Heart left ventricle (tissue), 16 donors: ENCODE measurements around the gene GPR22. TPM values are rescaled to one million over a fixed set of nuclear protein-coding genes. Genes with fewer than 3 reads are reported as not detected.
A peak's percentile ranks its signal among the peaks of the same experiment; 100 is the strongest.

Experiments
- ATAC-seq, 4 donors: fragments of 200-7000 bp; cut with Tn5 transposase; one replicate each; pipeline ENCODE4 v1.9.1; 2020 to 2022; ENCODE audit warnings: moderate library complexity in 4 of 4, mild to moderate bottlenecking in 3 of 4, moderate number of reproducible peaks in 1 of 4
- DNase-seq, 5 donors: peaks; one replicate each; pipeline ENCODE4 v3.0.0-alpha.2; 2020
- H3K27ac ChIP-seq, 12 donors: fragments of 200-600 bp; sonication (generic) in 4 of 12; one replicate each; pipeline versions ENCODE4 v1.5.0 to v1.8.0; 2016 to 2022; ENCODE audit warnings: mild to moderate bottlenecking in 2 of 12
- H3K27me3 ChIP-seq, 9 donors: fragments of 200-600 bp; sonication (generic) in 2 of 9; one replicate each; pipeline versions ENCODE4 v1.5.1 to v1.8.0; 2016 to 2022; ENCODE audit warnings: mild to moderate bottlenecking in 3 of 9
- H3K36me3 ChIP-seq, 9 donors: fragments of 200-600 bp; sonication (generic) in 2 of 9; one replicate each; pipeline versions ENCODE4 v1.5.0 to v1.8.0; 2018 to 2022; ENCODE audit warnings: mild to moderate bottlenecking in 2 of 9
- H3K4me1 ChIP-seq, 12 donors: fragments of 200-600 bp; sonication (generic) in 4 of 12; one replicate each; pipeline versions ENCODE4 v1.5.0 to v1.8.0; 2016 to 2022; ENCODE audit warnings: mild to moderate bottlenecking in 3 of 12
- H3K4me3 ChIP-seq, 12 donors: fragments of 200-600 bp; sonication (generic) in 4 of 12; one replicate each; pipeline versions ENCODE4 v1.5.0 to v1.8.0; 2017 to 2022; ENCODE audit warnings: mild to moderate bottlenecking in 9 of 12, moderate library complexity in 4 of 12
- H3K9me3 ChIP-seq, 12 donors: fragments of 200-600 bp; sonication (generic) in 4 of 12; one replicate each; pipeline versions ENCODE4 v1.5.0 to v1.8.0; 2016 to 2022; ENCODE audit warnings: mild to moderate bottlenecking in 1 of 12
- CTCF ChIP-seq, 12 donors: fragments of 200-600 bp; sonication (generic) in 4 of 12; IDR thresholded peaks; one replicate each; pipeline versions ENCODE4 v1.5.0 to v1.8.0; 2018 to 2022; ENCODE audit warnings: antibody characterized with exemption in 12 of 12, mild to moderate bottlenecking in 5 of 12
- POLR2A ChIP-seq, 2 donors: fragments of 450-650 bp; IDR thresholded peaks; one replicate each; pipeline ENCODE4 v1.6.1; 2017; ENCODE audit warnings: antibody characterized with exemption in 2 of 2, mild to moderate bottlenecking in 2 of 2, moderate library complexity in 2 of 2
- WGBS, 4 donors: extraction: QIAGEN DNeasy Blood & Tissue Kit in 2 of 4; methylation state at CpG; one replicate each; pipeline versions ENCODE4 v1.1.5 to v1.1.7; 2013 to 2018; 5-methylcytosine and 5-hydroxymethylcytosine counted together
- intact Hi-C, 10 donors: fragments of 100-400 bp; cut with DNase I; formaldehyde crosslinking; loops; one replicate each; pipeline versions ENCODE4 v1.11.1 to v1.14.2; 2022
- polyA plus RNA-seq, 2 donors: library from polyadenylated mRNA; stranded (reverse); fragments of 200-250 nt; gene quantifications; one replicate each; pipeline ENCODE4 v1.2.3, GENCODE V29; 2013
- total RNA-seq, 9 donors: library from RNA; depleted of rRNA in 2 of 9; stranded (reverse); fragments of >200 nt in 2 of 9; fragmentation: NEBNext Ultra II Directional in 3 of 9; extraction: Animal tissue kit (Norgen Biotek cat#: 25700) in 3 of 9; gene quantifications; one replicate each; pipeline versions ENCODE4 v1.1.0 to v1.2.4, GENCODE V29; 2016 to 2023
- donor health status: ischemic (EF 13 %, LVEDD 7.1; RV severe dilation, severe dysfunction).
- donor health status: healthy with polysubstance abuse.
- donor health status: DM: no; HTN: yes; CAD: no.
- donor health status: DM: no; HTN: no; CAD: no.
- donor health status: ischemic (EF 25% LVEDD 6.9; RV normal size, moderate dysfunction).
- donor health status: ischemic (EF 25% LVEDD 5.7; RV mildly dilated, moderate dysfunction).
- donor health status: healthy.
- donor health status: DM: yes; HTN: yes; CAD: no.
- donor health status: ischemic (EF 35%, LVEDD 5.7; RV mildly dilated, moderate dysfunction).
- donor health status: nonischemic (EF 11% LVEDD 7.7; RV severe dilation, severe dysfunction).
- donor health status: DM: yes; HTN: yes; CAD: no.
- donor health status: PGD.
- donor health status: ischemic (EF 29% LVEDD 5.4; RV normal size, mild dysfunction).
- donor health status: nonischemic (EF 23%, LVEDD 6.1; RV moderate dilation, normal function).

GPR22 gene
- total and polyA plus RNA-seq, 11 donors, result 7.0 to 59.8 (median 34.3) TPM

- ATAC-seq, result peak in 2 of 4 donors; percentile 42 to 47
- Histone ChIP-seq H3K4me3 (no peak overlapping the region), H3K36me3 (peaks cover 0 to 8% (median 0%) of the 10 kb centered on the region in 9 donors), H3K27ac (no peak overlapping the region), H3K27me3 (no peaks in the 10 kb centered on the region), H3K4me1 (peaks cover 0 to 17% (median 11%) of the 10 kb centered on the region in 12 donors), H3K9me3 (no peaks in the 10 kb centered on the region)
- no peak for TF ChIP-seq CTCF (IDR thresholded peaks at IDR 0.05)
- no peak for TF ChIP-seq POLR2A (IDR thresholded peaks at IDR 0.05)
- peak in 1 of 5 donors; percentile 33 for DNase-seq
- whole genome bisulfite sequencing, 4 donors, result 96 to 100% (median 99%) methylated on average over 2 of the region's 2 CpGs
- intact Hi-C loops, result no loop called here
Measured at GRCh38 chr7:107505997-107506673, 36.3 kb downstream of the GPR22 start.

DNA sequence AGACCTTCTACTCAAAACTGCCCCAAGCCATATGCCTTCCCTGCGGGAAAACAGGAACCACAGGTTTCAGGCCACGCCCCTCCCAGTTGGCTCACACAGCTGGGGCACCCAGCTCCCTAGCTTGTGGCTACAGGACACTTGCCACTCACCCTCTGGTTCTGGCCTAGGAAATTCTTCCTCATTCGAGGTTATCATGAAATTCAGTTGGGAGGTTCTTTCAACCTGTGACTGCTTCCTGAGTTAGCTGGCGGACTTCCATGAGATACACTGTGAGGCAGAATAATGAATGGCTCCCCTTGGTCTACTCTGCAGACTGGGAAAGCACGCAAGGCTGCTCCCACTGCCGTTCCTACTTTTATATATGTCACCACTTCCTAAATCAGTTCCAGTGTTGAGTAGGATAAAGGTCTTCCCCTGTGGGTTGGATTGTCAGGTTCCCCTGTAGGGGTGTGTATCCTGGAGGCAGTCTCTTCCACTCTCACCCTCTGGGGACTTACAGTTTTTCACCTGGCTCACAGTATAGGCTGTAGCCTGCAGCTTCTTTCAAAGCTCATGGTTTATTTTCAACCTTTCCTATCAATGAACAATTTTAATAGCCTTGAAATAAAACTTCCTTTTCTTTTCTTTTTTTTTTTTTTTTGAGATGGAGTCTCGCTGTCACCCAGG is 37.0 kb downstream of the GPR22 start:
- intact Hi-C loops, result no loop called here
- TF ChIP-seq POLR2A (IDR thresholded peaks at IDR 0.05), result no peak
- 59 to 68% (median 62%) methylated on average over 7 of the region's 7 CpGs for WGBS, 4 donors

More for the DNA sequence above, 37.0 kb downstream of the GPR22 start:
- Histone ChIP-seq H3K4me3 (no peak overlapping the region), H3K27ac (no peak overlapping the region), H3K4me1 (peaks cover 0 to 17% (median 11%) of the 10 kb centered on the region in 12 donors), H3K9me3 (no peaks in the 10 kb centered on the region), H3K27me3 (no peaks in the 10 kb centered on the region), H3K36me3 (peaks cover 0 to 8% (median 0%) of the 10 kb centered on the region in 9 donors)
- peak in 4 of 5 donors; percentile 15 to 71 (median 40) for DNase-seq
- peak in 3 of 4 donors; percentile 64 to 79 (median 73) for ATAC-seq

Other genes starting within 250 kb of the GPR22 start
- 10 to 100 TPM; 30.3 to 61.6 (median 53.8) TPM for gene COG5, start 93.9 kb downstream of the GPR22 start, total RNA-seq
- 10 to 100 TPM in 1 of 2 donors, 1 to 10 TPM in 1; 9.4 to 25.0 TPM for gene COG5, start 93.9 kb downstream of the GPR22 start, polyA plus RNA-seq
- 10 to 100 TPM in 3 of 9 donors, 1 to 10 TPM in 6; 5.3 to 11.7 (median 8.9) TPM for gene DUS4L, start 93.9 kb downstream of the GPR22 start, total RNA-seq
- gene DUS4L, start 93.9 kb downstream of the GPR22 start, polyA plus RNA-seq, result 1 to 10 TPM; 4.5 to 5.9 TPM
- 100 to 1,000 TPM in 8 of 9 donors, 10 to 100 TPM in 1; 96.2 to 241 (median 117) TPM for gene BCAP29, start 110.2 kb downstream of the GPR22 start, total RNA-seq
- 100 to 1,000 TPM in 1 of 2 donors, 10 to 100 TPM in 1; 42.5 to 157 TPM for gene BCAP29, start 110.2 kb downstream of the GPR22 start, polyA plus RNA-seq
- gene SLC26A4, start 190.8 kb downstream of the GPR22 start, total RNA-seq, result 1 to 10 TPM in 3 of 9 donors, under 1 TPM in 6; 0.19 to 1.8 (median 0.45) TPM
- under 1 TPM; 0.21 to 0.30 TPM for gene SLC26A4, start 190.8 kb downstream of the GPR22 start, polyA plus RNA-seq